Measurements from ENCODE around the gene CDH23.

DNA sequence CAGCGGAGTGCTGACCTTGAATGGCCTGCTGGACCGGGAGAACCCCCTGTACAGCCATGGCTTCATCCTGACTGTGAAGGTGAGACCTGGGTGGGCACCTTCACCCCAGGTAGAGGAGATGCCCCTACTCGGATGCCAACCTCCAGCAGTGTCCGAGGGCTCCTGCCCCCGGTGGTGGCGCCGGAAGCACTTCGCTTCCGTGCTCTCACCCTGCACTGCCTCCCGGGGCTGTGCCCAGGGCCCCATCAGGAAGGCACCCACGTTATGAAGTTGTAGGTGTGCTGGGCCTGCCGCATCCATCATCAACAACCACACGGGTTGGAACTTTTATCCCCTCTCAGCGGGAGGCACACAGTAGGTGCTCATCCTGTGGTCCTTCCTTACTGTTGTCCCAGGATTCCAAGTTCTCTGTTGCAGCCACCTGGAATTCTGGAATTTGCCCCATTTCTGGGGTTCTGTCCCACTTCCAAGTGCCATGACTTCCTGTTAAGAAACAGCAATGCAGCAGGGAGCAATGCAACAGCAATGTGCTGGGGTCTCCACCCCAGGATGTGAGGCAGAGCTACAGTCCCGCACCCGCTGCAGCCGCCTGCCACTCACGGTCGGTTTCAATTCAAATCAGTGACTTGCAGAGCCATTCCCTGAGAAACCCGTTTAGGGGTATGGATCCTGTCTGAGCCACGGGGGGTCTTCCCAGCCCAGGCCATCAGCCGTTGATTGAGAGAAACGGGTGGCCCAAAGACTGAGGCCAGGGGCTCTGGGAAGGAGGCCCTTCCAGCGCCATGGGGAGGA lies 219.0 kb downstream of the CDH23 start:
- TF ChIP-seq CTCF (IDR thresholded peaks at IDR 0.05 in 8 of 11, conservative IDR thresholded peaks at IDR 0.05 in 3 of 11) (no peak), POLR2A (IDR thresholded peaks at IDR 0.05) (no peak), POLR2AphosphoS5 (IDR thresholded peaks at IDR 0.05) (no peak)
